Measurements from ENCODE around the gene STIP1.
A peak's percentile ranks its signal among the peaks of the same experiment; 100 is the strongest.

STIP1 gene

DNA sequence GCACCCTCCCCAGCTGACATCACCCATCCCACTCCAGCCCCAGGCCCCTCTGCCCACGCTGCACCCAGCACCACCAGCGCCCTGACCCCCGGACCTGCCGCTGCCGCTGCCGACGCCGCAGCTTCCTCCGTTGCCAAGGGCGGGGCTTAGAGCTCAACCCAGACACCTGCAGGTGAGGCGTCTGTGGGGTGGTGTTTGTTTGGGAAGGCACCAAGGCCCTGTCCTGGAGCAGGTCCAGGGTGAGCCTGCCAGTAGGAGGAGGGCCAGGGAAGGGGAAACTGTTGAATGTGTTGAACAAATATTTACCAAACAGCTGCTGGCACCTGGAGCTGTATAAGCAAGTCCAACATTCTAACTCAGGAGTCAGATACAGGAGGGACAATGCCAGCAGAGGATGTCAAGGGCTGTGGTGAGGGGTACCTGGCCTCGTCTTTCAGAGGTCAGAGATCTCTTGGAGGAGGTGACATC, 51.5 kb downstream of the STIP1 start:
- Histone ChIP-seq H3K27me3 (ENCODE audit: insufficient read depth, low read depth, severe bottlenecking) (no peaks in the 10 kb centered on the region), H3K4me3 (ENCODE audit: low read depth, low read length) (no peak overlapping the region), H3K27ac (no peak overlapping the region), H3K9me3 (ENCODE audit: severe bottlenecking) (no peaks in the 10 kb centered on the region), H3K36me3 (peaks cover 22% of the 10 kb centered on the region)
- TF ChIP-seq, protein P1, sequence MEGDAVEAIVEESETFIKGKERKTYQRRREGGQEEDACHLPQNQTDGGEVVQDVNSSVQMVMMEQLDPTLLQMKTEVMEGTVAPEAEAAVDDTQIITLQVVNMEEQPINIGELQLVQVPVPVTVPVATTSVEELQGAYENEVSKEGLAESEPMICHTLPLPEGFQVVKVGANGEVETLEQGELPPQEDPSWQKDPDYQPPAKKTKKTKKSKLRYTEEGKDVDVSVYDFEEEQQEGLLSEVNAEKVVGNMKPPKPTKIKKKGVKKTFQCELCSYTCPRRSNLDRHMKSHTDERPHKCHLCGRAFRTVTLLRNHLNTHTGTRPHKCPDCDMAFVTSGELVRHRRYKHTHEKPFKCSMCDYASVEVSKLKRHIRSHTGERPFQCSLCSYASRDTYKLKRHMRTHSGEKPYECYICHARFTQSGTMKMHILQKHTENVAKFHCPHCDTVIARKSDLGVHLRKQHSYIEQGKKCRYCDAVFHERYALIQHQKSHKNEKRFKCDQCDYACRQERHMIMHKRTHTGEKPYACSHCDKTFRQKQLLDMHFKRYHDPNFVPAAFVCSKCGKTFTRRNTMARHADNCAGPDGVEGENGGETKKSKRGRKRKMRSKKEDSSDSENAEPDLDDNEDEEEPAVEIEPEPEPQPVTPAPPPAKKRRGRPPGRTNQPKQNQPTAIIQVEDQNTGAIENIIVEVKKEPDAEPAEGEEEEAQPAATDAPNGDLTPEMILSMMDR (IDR thresholded peaks at IDR 0.05; ENCODE audit: low read depth, low read length), result no peak
- DNase-seq, result no peak

DNA sequence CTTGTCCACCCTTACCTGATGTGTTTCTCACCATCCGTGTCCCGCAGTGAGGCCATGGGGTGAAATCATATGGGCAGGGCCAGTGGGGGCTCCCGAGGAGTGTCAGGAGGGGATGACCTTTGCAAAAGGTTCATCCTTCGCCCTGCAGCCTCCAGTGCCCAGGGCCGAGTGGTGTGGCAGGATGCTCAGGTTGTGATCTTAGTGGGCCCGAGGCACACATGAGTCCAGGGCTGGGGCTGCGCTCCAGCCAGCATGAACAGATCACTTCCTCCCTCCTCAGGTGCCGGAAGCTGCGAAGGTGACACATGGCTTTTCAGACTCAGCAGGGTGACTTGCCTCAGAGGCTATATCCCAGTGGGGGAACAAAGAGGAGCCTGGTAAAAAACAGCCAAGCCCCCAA, 52.1 kb downstream of the STIP1 start:
- TF ChIP-seq, protein P1 (IDR thresholded peaks at IDR 0.05; ENCODE audit: low read depth, low read length), result no peak
- Histone ChIP-seq H3K27ac (no peak overlapping the region), H3K36me3 (peaks cover 25% of the 10 kb centered on the region), H3K9me3 (ENCODE audit: severe bottlenecking) (no peaks in the 10 kb centered on the region), H3K27me3 (ENCODE audit: insufficient read depth, low read depth, severe bottlenecking) (no peaks in the 10 kb centered on the region), H3K4me3 (ENCODE audit: low read depth, low read length) (no peak overlapping the region)
- DNase-seq, result no peak

DNA sequence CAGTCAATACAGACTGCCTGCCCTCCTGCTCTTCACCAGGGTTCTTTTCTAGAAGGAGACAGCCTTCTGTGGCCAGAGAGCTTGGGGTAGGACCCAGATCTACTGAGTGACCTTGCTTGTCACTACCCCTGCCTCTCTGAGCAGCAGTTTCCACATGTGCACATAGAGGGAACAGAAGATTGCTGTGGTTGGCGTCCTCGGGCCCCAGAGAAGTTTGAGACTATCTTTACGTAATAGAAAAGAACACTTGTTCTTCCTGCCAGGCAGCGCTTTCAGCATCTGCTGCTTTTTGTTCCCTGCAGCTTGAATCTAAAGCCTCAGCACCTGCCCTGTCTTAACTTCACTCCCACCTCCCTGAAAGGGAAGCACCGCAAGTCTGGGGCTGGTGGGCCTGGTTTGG, 53.0 kb downstream of the STIP1 start:
- Histone ChIP-seq H3K27ac (no peak overlapping the region), H3K27me3 (ENCODE audit: insufficient read depth, low read depth, severe bottlenecking) (no peaks in the 10 kb centered on the region), H3K4me3 (ENCODE audit: low read depth, low read length) (no peak overlapping the region), H3K9me3 (ENCODE audit: severe bottlenecking) (no peaks in the 10 kb centered on the region), H3K36me3 (peaks cover 33% of the 10 kb centered on the region)
- no peak for DNase-seq
- TF ChIP-seq, protein P1 (IDR thresholded peaks at IDR 0.05; ENCODE audit: low read depth, low read length), result no peak

DNA sequence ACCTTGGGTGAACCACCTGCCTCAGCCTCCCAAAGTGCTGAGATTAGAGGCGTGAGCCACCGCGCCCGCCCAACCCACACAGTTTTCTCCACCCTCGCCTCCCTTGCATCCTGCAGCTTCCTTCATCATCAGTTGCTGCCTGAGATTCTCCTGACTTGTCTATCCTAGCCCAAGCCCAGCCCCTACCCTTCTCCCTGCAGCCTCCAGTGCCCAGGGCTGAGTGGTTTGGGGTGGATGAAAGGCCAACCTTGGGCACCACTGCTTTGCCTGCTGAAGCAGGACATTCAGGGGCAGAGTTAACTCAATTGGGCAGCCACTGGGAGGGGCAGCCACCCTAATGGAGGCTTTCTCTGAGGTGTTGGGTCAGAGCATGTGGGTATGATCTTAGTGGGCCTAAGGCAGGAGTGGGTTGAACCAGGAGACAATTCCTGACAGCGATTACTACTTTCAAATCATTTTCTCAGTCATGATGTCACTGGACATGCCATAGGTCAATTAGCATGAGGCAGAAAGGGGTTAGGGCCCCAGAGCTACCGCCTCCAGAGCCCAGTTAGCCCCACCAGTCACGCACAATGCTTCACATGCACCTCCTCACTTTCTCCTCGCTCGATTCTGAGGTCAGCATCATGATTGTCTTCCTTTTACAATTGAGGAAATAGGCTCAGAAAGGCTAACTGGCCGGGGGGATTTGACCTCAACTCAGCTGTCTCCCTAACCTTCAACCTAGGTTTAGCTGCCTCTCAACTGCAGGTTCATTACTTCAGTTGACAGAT, 53.9 kb downstream of the STIP1 start:
- Histone ChIP-seq H3K27me3 (ENCODE audit: insufficient read depth, low read depth, severe bottlenecking) (no peaks in the 10 kb centered on the region), H3K9me3 (ENCODE audit: severe bottlenecking) (no peaks in the 10 kb centered on the region), H3K36me3 (peaks cover 41% of the 10 kb centered on the region), H3K4me3 (ENCODE audit: low read depth, low read length) (peak overlapping the region; percentile 82; the same call in 1 of the 2 replicates), H3K27ac (peak overlapping the region; percentile 86)
- no peak for DNase-seq
- TF ChIP-seq, protein P1 (IDR thresholded peaks at IDR 0.05; ENCODE audit: low read depth, low read length), result no peak

DNA sequence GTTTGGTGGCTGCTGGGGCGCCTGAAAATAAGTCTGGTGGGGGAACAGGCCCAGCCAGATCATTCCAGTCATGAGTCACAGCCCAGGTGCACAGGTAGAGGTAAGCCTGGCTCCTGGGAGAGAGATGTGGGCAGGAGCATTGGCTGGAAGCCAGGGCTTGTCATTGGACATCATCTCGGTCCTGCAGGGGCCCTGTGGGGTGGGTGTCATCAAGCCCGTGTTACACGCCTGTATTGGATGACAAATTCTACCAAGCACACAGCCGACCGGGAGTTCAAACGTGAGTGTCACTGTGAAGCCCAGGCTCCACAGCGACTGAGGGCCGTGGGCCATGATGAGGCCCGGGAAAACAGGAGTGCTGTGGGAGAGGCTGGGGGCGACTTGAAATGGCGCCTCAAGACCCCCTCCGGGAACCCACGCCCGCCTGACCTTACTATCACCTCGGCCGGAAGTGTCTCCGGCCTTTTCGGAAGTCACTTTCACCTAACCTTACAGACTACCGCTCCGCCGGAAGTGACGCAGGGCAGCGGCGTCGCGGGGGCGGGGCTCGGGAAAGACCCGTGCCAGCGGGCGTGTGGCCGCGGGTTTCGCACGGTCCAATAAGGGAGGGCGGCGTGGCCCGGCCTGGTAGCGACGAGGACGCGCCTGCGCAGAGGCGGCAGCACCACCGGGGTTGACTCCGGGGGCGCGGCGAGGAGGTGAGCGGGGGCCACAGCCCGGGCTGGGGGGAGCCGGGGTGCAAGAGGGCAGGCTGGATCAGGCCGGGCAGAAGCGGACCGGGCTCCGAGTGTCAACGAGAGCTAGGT, 54.7 kb downstream of the STIP1 start, which contains the start of gene FKBP2:
FKBP2 (plus strand) TSS at position 661 of the 806 bp plus-strand sequence. CDS start 1,293 bp downstream, outside the sequence.
- TF ChIP-seq, protein P1 (IDR thresholded peaks at IDR 0.05; ENCODE audit: low read depth, low read length), result no peak
- peak; percentile 95 for DNase-seq
- H3K27me3 ChIP-seq (ENCODE audit: insufficient read depth, low read depth, severe bottlenecking), result no peaks in the 10 kb centered on the region
- peak within 1 kb of the TSS; percentile 82 for H3K4me3 ChIP-seq (ENCODE audit: low read depth, low read length)
- H3K9me3 ChIP-seq (ENCODE audit: severe bottlenecking), result no peaks in the 10 kb centered on the region
- peak within 1 kb of the TSS; percentile 86 for H3K27ac ChIP-seq
- peaks cover 45% of the 10 kb centered on the region for H3K36me3 ChIP-seq
